Measurements from ENCODE around the gene LRRN2. TPM values are rescaled to one million over a fixed set of nuclear protein-coding genes. Genes with fewer than 3 reads are reported as not detected.

The LRRN2 gene
- total and polyA plus RNA-seq, 2 experiments from 2014 or later = 0.74 to 2.6 TPM

DNA sequence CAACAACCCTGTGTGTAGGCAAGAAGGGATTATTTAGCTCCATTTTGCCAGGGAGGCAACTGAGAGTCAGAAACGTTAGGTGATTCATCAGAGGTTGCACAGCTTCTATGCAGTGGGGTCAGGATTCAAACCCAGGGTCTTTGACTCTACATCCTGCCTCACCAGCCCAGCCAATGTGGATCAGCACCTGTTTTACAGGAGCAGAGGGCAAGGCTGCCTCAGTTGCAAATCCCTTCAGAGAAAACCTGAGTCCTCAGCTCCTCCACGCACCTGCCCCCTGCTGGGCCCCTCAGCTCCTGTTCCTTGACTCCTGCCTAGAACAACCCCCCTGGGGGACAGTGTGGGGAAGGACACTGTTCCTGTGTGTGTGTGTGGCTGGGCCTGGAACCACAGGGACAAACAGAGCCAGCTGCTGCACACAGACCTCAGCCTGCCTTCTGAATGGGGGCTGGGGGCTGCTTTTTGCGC lies 61.6 kb downstream of the LRRN2 start:
- DNase-seq (ENCODE audit: low spot score) = peak; percentile 80
- Histone ChIP-seq H3K27me3 (ENCODE audit: insufficient read depth) (no peaks in the 10 kb centered on the region), H3F3A (replicated peaks; ENCODE audit: low read depth) (no peaks in the 10 kb centered on the region), H3K4me1 (ENCODE audit: insufficient read depth) (no peaks in the 10 kb centered on the region), H3K79me2 (replicated peaks; ENCODE audit: insufficient read depth) (no peaks in the 10 kb centered on the region), H3K36me3 (ENCODE audit: insufficient read depth) (no peaks in the 10 kb centered on the region), H3K4me2 (no peak overlapping the region), H3K4me3 (no peak overlapping the region), H2AFZ (no peak overlapping the region), H4K20me1 (replicated peaks; ENCODE audit: insufficient read depth) (no peaks in the 10 kb centered on the region), H3K27ac (ENCODE audit: low read depth) (no peak overlapping the region), H3K9me2 (ENCODE audit: insufficient read depth) (no peaks in the 10 kb centered on the region)
- Mint-ChIP-seq H3K27me3 (ENCODE audit: insufficient read depth, low read depth, poor library complexity) (peaks cover 21% of the 10 kb centered on the region), H3K4me1 (peaks cover 34% of the 10 kb centered on the region), H3K4me3 (no peak overlapping the region), H3K9me3 (no peaks in the 10 kb centered on the region), H3K36me3 (ENCODE audit: low read depth) (no peaks in the 10 kb centered on the region), H3K27ac (no peak overlapping the region)
- peak; percentile 76 for ATAC-seq
- TF ChIP-seq EZH2phosphoT487 (IDR thresholded peaks at IDR 0.05; ENCODE audit: unreplicated experiment) (no peak), CREB1 (CRISPR knock-in tag; IDR thresholded peaks at IDR 0.05; ENCODE audit: low read depth) (no peak)
- TF ChIP-seq, protein P1, sequence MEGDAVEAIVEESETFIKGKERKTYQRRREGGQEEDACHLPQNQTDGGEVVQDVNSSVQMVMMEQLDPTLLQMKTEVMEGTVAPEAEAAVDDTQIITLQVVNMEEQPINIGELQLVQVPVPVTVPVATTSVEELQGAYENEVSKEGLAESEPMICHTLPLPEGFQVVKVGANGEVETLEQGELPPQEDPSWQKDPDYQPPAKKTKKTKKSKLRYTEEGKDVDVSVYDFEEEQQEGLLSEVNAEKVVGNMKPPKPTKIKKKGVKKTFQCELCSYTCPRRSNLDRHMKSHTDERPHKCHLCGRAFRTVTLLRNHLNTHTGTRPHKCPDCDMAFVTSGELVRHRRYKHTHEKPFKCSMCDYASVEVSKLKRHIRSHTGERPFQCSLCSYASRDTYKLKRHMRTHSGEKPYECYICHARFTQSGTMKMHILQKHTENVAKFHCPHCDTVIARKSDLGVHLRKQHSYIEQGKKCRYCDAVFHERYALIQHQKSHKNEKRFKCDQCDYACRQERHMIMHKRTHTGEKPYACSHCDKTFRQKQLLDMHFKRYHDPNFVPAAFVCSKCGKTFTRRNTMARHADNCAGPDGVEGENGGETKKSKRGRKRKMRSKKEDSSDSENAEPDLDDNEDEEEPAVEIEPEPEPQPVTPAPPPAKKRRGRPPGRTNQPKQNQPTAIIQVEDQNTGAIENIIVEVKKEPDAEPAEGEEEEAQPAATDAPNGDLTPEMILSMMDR (conservative IDR thresholded peaks at IDR 0.05; ENCODE audit: low read depth in 2 of 2) = peak; percentile 46 to 50

DNA sequence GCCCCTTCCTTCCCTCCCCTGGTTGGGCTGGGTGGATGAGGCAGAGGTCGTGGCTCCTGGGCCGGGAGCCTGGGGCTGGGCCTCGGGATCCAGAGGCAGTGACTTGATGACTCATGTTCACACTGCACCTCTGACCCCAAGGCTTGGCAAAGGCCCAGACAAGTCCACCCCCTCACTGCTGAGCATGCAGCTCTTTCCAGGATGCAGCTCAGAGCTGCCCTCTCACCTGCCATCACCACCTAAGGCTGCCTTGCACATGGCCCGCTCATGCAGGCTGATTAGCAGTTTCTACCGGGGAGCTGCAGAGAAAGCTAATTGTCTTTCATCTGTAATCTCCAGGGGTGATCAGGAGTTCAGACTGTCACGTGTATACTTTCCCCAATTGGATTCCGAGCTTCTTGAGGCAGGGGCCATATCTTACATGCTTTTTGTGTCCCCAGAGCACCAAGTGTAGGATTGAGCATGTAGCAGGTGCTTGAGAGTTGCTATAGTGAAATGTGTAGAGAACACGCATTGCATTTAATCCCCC lies 62.1 kb downstream of the LRRN2 start:
- ATAC-seq (no peak), DNase-seq (ENCODE audit: low spot score) (no peak)
- Histone ChIP-seq H3K4me2 (no peak overlapping the region), H3F3A (replicated peaks; ENCODE audit: low read depth) (no peaks in the 10 kb centered on the region), H4K20me1 (replicated peaks; ENCODE audit: insufficient read depth) (no peaks in the 10 kb centered on the region), H3K27me3 (ENCODE audit: insufficient read depth) (no peaks in the 10 kb centered on the region), H2AFZ (no peak overlapping the region), H3K36me3 (ENCODE audit: insufficient read depth) (no peaks in the 10 kb centered on the region), H3K9me2 (ENCODE audit: insufficient read depth) (no peaks in the 10 kb centered on the region), H3K79me2 (replicated peaks; ENCODE audit: insufficient read depth) (no peaks in the 10 kb centered on the region), H3K4me3 (no peak overlapping the region), H3K4me1 (ENCODE audit: insufficient read depth) (no peaks in the 10 kb centered on the region), H3K27ac (ENCODE audit: low read depth) (no peak overlapping the region)
- no peaks in the 10 kb centered on the region for H3K36me3 Mint-ChIP-seq (ENCODE audit: low read depth)
- H3K9me3 Mint-ChIP-seq = no peaks in the 10 kb centered on the region
- H3K27me3 Mint-ChIP-seq (ENCODE audit: insufficient read depth, low read depth, poor library complexity) = peaks cover 16% of the 10 kb centered on the region
- no peak overlapping the region for H3K27ac Mint-ChIP-seq
- no peak overlapping the region for H3K4me3 Mint-ChIP-seq
- H3K4me1 Mint-ChIP-seq = peaks cover 34% of the 10 kb centered on the region
- TF ChIP-seq STAT1 (IDR thresholded peaks at IDR 0.05; ENCODE audit: unreplicated experiment) = no peak
- TF ChIP-seq EZH2 (IDR thresholded peaks at IDR 0.05; ENCODE audit: low read depth, unreplicated experiment) = no peak
- TF ChIP-seq EZH2phosphoT487 (IDR thresholded peaks at IDR 0.05; ENCODE audit: unreplicated experiment) = no peak
- TF ChIP-seq, protein P2, sequence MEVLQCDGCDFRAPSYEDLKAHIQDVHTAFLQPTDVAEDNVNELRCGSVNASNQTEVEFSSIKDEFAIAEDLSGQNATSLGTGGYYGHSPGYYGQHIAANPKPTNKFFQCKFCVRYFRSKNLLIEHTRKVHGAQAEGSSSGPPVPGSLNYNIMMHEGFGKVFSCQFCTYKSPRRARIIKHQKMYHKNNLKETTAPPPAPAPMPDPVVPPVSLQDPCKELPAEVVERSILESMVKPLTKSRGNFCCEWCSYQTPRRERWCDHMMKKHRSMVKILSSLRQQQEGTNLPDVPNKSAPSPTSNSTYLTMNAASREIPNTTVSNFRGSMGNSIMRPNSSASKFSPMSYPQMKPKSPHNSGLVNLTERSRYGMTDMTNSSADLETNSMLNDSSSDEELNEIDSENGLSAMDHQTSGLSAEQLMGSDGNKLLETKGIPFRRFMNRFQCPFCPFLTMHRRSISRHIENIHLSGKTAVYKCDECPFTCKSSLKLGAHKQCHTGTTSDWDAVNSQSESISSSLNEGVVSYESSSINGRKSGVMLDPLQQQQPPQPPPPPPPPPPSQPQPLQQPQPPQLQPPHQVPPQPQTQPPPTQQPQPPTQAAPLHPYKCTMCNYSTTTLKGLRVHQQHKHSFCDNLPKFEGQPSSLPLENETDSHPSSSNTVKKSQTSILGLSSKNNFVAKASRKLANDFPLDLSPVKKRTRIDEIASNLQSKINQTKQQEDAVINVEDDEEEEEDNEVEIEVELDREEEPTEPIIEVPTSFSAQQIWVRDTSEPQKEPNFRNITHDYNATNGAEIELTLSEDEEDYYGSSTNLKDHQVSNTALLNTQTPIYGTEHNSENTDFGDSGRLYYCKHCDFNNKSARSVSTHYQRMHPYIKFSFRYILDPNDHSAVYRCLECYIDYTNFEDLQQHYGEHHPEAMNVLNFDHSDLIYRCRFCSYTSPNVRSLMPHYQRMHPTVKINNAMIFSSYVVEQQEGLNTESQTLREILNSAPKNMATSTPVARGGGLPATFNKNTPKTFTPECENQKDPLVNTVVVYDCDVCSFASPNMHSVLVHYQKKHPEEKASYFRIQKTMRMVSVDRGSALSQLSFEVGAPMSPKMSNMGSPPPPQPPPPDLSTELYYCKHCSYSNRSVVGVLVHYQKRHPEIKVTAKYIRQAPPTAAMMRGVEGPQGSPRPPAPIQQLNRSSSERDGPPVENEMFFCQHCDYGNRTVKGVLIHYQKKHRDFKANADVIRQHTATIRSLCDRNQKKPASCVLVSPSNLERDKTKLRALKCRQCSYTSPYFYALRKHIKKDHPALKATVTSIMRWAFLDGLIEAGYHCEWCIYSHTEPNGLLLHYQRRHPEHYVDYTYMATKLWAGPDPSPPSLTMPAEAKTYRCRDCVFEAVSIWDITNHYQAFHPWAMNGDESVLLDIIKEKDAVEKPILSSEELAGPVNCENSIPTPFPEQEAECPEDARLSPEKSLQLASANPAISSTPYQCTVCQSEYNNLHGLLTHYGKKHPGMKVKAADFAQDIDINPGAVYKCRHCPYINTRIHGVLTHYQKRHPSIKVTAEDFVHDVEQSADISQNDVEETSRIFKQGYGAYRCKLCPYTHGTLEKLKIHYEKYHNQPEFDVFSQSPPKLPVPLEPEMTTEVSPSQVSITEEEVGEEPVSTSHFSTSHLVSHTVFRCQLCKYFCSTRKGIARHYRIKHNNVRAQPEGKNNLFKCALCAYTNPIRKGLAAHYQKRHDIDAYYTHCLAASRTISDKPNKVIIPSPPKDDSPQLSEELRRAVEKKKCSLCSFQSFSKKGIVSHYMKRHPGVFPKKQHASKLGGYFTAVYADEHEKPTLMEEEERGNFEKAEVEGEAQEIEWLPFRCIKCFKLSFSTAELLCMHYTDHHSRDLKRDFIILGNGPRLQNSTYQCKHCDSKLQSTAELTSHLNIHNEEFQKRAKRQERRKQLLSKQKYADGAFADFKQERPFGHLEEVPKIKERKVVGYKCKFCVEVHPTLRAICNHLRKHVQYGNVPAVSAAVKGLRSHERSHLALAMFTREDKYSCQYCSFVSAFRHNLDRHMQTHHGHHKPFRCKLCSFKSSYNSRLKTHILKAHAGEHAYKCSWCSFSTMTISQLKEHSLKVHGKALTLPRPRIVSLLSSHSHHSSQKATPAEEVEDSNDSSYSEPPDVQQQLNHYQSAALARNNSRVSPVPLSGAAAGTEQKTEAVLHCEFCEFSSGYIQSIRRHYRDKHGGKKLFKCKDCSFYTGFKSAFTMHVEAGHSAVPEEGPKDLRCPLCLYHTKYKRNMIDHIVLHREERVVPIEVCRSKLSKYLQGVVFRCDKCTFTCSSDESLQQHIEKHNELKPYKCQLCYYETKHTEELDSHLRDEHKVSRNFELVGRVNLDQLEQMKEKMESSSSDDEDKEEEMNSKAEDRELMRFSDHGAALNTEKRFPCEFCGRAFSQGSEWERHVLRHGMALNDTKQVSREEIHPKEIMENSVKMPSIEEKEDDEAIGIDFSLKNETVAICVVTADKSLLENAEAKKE (CRISPR knock-in tag; IDR thresholded peaks at IDR 0.05) = no peak
- no peak for TF ChIP-seq NANOG (IDR thresholded peaks at IDR 0.05; ENCODE audit: borderline replicate concordance)
- no peak for TF ChIP-seq ZNF114 (CRISPR knock-in tag; IDR thresholded peaks at IDR 0.05)
- TF ChIP-seq, protein P1 (conservative IDR thresholded peaks at IDR 0.05; ENCODE audit: low read depth in 2 of 2) = no peak
- TF ChIP-seq CREB1 (CRISPR knock-in tag; IDR thresholded peaks at IDR 0.05; ENCODE audit: low read depth) = no peak

Measured in GM23338 (cell line).